GM19467 (cell line): Measurements from ENCODE around the gene SHANK2.

Source experiments
- ATAC-seq: cut with Tn5 transposase; IDR thresholded peaks from one replicate; pipeline ENCODE4 v1.9.1; 2021; ENCODE audit warnings: mild to moderate bottlenecking, moderate library complexity; ENCODE audit not compliant: unreplicated experiment

Gene SHANK2

DNA sequence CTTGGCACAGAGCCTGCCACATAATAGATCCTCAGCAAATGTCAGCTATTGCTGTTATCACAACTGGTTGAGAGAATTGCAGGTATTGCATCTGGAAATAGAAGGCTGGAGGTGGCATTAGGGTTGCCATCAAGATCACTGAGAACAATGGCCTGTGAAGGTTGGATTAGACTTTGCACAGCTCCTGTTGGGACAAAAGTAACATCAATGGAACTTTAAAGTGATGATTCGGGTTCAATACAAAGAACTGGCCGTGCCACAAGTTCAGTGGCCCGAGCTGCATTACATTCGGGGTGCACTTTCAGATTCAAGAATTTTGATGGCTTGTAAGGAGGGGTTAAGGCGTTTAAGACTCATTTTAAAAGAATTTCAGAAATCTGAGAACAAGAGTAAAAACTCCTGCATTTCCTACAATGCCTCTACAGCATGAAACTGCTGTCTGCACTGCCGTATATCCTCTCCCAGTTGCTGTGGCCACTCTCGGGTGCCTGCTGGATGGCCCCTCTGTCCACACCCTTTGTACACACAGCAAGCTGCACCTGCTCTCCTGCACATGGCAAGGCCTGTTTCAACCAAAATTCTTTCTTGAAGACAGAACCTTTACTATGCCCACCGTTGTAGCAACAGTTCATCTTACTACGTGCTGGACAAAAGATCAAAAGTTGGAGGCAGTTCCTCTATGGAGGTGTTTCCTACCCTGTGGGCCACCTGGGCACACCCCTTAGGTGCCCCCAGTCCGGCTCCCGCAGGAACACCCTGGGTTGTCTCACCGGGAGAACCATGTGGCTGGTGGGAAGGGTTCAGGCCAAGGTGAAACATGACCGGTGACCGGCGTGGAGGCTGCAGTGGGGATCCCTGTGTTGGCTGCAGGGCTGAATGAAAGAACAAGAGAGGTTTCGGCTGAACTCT, 17.5 kb upstream of the SHANK2 start:
- no peak for ATAC-seq

- ATAC-seq: no peak
Observed at GRCh38 chr11:71268706-71269321, 16.4 kb upstream of the SHANK2 start.

- ATAC-seq: no peak
Observed at GRCh38 chr11:71267807-71268421, 15.5 kb upstream of the SHANK2 start.

GRCh38 chr11:71266114-71266833, 13.9 kb upstream of the SHANK2 start:
- ATAC-seq: no peak

GRCh38 chr11:71265559-71266092, 13.2 kb upstream of the SHANK2 start:
- no peak for ATAC-seq

DNA sequence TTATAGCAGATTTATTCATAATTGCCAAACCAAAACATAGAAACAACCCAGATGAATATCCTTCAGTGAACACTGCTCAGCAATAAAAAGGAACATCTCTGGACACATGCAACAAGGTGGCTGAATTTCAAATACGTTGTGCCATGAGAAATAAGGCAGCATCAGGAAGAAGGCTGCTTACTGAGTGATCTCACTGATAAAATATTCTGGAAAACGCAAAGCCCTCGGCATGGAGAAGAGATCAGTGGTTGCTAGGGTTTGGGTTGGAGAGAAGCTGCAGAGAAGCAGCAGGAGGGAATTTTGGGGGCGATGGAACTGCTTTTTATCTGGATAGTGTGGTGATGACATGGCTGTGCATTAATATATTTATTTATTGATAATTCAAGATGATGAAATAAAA, 11.0 kb upstream of the SHANK2 start:
- no peak for ATAC-seq

DNA sequence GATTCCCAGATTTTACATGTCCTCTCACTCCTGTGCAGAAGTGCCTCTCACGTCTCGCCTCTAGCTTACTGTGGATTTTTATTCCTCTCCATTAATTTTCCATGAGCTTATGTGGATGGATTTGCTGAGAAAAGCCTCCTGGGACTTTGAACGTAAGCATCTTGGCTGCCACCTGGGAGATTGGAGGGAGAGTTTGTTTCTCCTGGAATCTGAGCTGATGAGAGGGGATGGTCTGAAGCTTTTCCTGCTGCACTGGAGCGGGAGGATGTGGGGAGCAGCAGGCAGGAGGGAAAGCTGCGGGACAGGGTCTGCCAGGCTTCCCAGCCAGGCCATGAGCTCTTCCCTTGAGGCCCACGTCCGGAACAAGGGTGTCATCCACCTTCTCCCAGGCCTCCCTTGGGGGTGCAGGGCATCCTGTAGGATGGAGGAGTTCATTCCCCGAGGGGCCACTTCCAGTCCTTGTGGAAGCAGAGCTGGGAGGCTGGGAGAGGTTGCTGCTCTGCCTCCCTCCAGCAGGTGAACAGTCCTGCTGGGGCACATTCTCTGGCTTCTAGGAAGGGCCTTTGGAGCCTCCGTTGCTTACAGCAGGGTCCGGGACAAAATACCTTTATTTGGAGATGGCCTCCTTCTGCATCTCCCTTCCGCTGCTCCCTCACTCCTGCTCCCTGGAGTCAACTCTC, 3.6 kb upstream of the SHANK2 start:
- ATAC-seq: no peak

DNA sequence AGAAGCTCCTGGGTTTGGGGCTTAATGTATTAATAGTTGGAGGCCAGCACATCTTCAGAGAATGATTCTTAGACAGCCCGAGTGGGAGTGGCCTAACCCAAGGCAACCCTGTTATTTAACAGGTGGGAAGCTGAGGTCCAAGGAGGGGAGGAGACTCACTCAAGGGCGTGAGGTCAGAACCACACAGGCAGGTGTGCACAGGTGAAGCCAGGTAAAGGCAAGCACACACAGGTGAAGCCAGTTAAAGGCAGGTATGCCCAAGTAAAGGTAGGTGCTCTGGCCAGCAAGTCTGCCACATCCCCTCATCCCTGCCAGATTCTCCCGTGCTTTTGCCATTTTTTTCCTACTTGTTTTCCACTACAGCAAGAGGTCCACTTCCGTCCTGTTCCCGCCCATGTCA, 2.9 kb upstream of the SHANK2 start:
- ATAC-seq: no peak

- ATAC-seq: no peak
Observed at GRCh38 chr11:71253794-71254193, 1.4 kb upstream of the SHANK2 start.

GRCh38 chr11:71252770-71253730, 673 bp upstream of the SHANK2 start:
- no peak for ATAC-seq

- ATAC-seq: no peak
Observed at GRCh38 chr11:71251761-71252268, 562 bp downstream of the SHANK2 start.

- no peak for ATAC-seq
Observed at GRCh38 chr11:71251151-71251721, 1.1 kb downstream of the SHANK2 start.

- no peak for ATAC-seq
Observed at GRCh38 chr11:71250523-71251150, 1.7 kb downstream of the SHANK2 start.

DNA sequence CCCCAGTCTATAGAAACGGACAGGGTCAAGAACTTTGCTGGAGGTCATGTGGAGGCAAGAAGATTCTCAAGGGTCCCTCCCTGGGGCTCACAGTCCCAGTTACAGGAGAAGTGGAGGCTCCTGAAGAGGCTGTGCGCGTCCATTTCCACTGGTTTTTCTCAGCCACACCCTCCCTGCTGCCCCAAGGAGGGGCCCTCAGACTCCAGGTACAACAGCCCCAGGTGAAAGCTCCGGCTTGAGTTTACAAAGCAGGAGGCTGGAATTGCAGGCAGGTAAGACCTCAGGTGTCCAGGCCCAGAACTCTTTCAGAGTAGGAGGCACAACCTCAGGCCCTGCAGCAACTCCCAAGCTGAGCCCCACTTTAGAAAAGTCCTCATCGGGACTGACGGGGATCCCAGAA, 3.1 kb downstream of the SHANK2 start:
- ATAC-seq: no peak

DNA sequence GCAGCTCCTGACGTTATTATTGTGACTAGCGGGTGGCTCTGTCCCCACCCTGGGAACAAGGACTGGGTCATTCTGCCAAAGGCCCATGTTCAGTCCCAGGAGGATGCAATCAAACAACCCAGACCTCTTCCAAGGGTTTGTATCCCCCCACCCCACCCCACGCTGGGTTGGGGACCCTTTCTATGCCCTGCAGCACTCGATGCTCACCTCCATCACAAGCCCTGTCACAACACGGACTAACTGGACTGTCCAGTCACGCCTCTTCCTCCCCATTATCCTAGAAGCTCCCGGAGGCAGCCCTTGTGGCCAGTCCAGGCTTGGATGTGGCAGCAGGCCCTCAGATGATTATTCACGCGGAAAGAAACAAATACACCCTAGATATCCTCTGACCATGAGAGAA, 3.7 kb downstream of the SHANK2 start:
- ATAC-seq: no peak

GRCh38 chr11:71248251-71248570, 4.2 kb downstream of the SHANK2 start:
- ATAC-seq: no peak

DNA sequence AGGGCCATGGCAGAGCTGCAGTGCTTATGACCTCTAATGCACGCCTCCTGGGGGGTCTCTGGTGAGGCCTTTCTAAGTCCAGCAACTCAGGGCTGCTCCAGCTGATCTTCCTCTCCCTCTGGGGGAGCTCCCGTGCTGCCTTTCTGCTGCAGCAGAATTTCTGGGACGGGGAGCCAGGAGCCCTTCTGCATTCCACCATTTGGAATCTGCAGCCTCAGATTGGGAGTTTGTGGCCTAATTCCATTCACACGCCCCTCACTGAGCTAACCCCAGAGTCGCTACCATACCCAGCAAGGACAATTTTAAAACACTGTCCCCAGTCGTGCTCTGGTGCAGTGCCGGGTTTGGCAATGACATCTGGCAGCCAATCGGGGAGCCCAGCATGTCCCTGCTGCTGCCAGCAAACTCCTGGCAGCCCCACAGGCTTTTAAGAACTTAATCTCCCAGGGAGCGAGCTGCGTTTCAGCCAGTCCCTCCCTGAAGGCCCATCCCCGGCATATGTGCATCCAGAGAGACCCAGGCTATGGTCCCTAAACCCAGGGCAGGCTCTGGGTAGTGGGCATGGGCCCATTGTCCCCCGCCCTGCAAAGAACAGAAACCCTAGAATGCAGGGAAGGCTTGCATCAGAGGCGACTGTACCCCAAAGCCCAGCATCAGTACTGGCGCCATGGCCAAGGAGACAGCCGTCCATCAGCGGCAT, 4.7 kb downstream of the SHANK2 start:
- no peak for ATAC-seq

DNA sequence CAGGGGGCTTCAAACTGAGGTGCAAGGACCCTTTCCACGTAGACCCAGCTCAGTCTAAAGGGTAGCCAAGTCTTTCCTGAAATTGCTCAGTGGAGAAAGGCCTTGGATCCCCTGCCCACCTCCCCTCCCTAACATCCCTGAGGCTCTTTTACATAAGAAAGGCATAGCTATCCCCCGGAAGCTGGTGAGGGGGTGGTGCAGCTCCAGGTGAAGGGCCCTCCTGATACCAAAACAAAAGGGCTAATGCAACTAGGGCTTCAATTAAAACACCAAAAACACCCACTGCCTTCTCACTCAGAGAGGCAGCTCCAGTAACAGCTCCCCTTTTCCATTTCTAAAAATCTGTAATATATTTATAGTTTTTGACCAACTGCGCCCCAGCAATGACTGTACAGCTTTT, 5.8 kb downstream of the SHANK2 start:
- no peak for ATAC-seq
